HCT116 (cell line): ENCODE measurements around the gene SLC25A12.

Source experiments
- EZH2 ChIP-seq: fragments of 200-600 bp; sonication (generic); IDR thresholded peaks from 2 replicates; pipeline ENCODE4 v1.6.1; 2017; ENCODE audit warnings: antibody characterized with exemption, mixed run types
- REST ChIP-seq: IDR thresholded peaks from 2 replicates; pipeline ENCODE4 v1.6.1; 2012; ENCODE audit warnings: low read depth

DNA sequence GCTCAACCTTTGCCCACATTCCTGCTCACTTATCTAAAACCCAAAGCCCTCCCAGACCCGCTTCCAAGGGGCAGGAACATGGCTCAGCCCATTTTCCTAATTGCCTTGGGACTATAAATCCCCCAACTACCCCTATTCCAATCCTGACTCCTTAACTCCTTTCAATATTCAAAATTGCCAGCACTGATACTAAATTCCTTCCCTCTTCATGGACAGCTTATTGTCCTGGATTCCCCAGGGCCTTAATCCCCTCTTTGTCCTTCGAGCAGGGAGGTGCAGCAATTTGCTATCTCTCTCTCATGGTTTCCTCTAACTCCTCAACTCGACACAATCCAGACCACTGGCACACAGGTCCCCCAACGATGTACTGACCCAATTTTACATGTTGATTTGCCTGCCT is 99.1 kb downstream of the SLC25A12 start:
- TF ChIP-seq REST (no peak), EZH2 (no peak)
